Heart left ventricle (tissue), 16 donors: ENCODE measurements around the gene SLC25A1. TPM values are rescaled to one million over a fixed set of nuclear protein-coding genes. Genes with fewer than 3 reads are reported as not detected.

Experiments
- ATAC-seq, 4 donors: fragments of 200-7000 bp; cut with Tn5 transposase; one replicate each; pipeline ENCODE4 v1.9.1; 2020 to 2022; ENCODE audit warnings: moderate library complexity in 4 of 4, mild to moderate bottlenecking in 3 of 4, moderate number of reproducible peaks in 1 of 4
- DNase-seq, 5 donors: peaks; one replicate each; pipeline ENCODE4 v3.0.0-alpha.2; 2020
- H3K27ac ChIP-seq, 12 donors: fragments of 200-600 bp; sonication (generic) in 4 of 12; one replicate each; pipeline versions ENCODE4 v1.5.0 to v1.8.0; 2016 to 2022; ENCODE audit warnings: mild to moderate bottlenecking in 2 of 12
- H3K27me3 ChIP-seq, 9 donors: fragments of 200-600 bp; sonication (generic) in 2 of 9; one replicate each; pipeline versions ENCODE4 v1.5.1 to v1.8.0; 2016 to 2022; ENCODE audit warnings: mild to moderate bottlenecking in 3 of 9
- H3K36me3 ChIP-seq, 9 donors: fragments of 200-600 bp; sonication (generic) in 2 of 9; one replicate each; pipeline versions ENCODE4 v1.5.0 to v1.8.0; 2018 to 2022; ENCODE audit warnings: mild to moderate bottlenecking in 2 of 9
- H3K4me1 ChIP-seq, 12 donors: fragments of 200-600 bp; sonication (generic) in 4 of 12; one replicate each; pipeline versions ENCODE4 v1.5.0 to v1.8.0; 2016 to 2022; ENCODE audit warnings: mild to moderate bottlenecking in 3 of 12
- H3K4me3 ChIP-seq, 12 donors: fragments of 200-600 bp; sonication (generic) in 4 of 12; one replicate each; pipeline versions ENCODE4 v1.5.0 to v1.8.0; 2017 to 2022; ENCODE audit warnings: mild to moderate bottlenecking in 9 of 12, moderate library complexity in 4 of 12
- H3K9me3 ChIP-seq, 12 donors: fragments of 200-600 bp; sonication (generic) in 4 of 12; one replicate each; pipeline versions ENCODE4 v1.5.0 to v1.8.0; 2016 to 2022; ENCODE audit warnings: mild to moderate bottlenecking in 1 of 12
- POLR2A ChIP-seq, 2 donors: fragments of 450-650 bp; IDR thresholded peaks; one replicate each; pipeline ENCODE4 v1.6.1; 2017; ENCODE audit warnings: antibody characterized with exemption in 2 of 2, mild to moderate bottlenecking in 2 of 2, moderate library complexity in 2 of 2
- WGBS, 4 donors: extraction: QIAGEN DNeasy Blood & Tissue Kit in 2 of 4; methylation state at CpG; one replicate each; pipeline versions ENCODE4 v1.1.5 to v1.1.7; 2013 to 2018; 5-methylcytosine and 5-hydroxymethylcytosine counted together
- intact Hi-C, 10 donors: fragments of 100-400 bp; cut with DNase I; formaldehyde crosslinking; loops; one replicate each; pipeline versions ENCODE4 v1.11.1 to v1.14.2; 2022
- polyA plus RNA-seq, 2 donors: library from polyadenylated mRNA; stranded (reverse); fragments of 200-250 nt; gene quantifications; one replicate each; pipeline ENCODE4 v1.2.3, GENCODE V29; 2013
- total RNA-seq, 9 donors: library from RNA; depleted of rRNA in 2 of 9; stranded (reverse); fragments of >200 nt in 2 of 9; fragmentation: NEBNext Ultra II Directional in 3 of 9; extraction: Animal tissue kit (Norgen Biotek cat#: 25700) in 3 of 9; gene quantifications; one replicate each; pipeline versions ENCODE4 v1.1.0 to v1.2.4, GENCODE V29; 2016 to 2023
- TF ChIP-seq, protein P1 (sequence below), 12 donors: fragments of 200-600 bp; sonication (generic) in 4 of 12; IDR thresholded peaks; one replicate each; pipeline versions ENCODE4 v1.5.0 to v1.8.0; 2018 to 2022; ENCODE audit warnings: antibody characterized with exemption in 12 of 12, mild to moderate bottlenecking in 5 of 12
- donor health status: ischemic (EF 13 %, LVEDD 7.1; RV severe dilation, severe dysfunction).
- donor health status: healthy with polysubstance abuse.
- donor health status: DM: no; HTN: yes; CAD: no.
- donor health status: DM: no; HTN: no; CAD: no.
- donor health status: ischemic (EF 25% LVEDD 6.9; RV normal size, moderate dysfunction).
- donor health status: ischemic (EF 25% LVEDD 5.7; RV mildly dilated, moderate dysfunction).
- donor health status: healthy.
- donor health status: DM: yes; HTN: yes; CAD: no.
- donor health status: ischemic (EF 35%, LVEDD 5.7; RV mildly dilated, moderate dysfunction).
- donor health status: nonischemic (EF 11% LVEDD 7.7; RV severe dilation, severe dysfunction).
- donor health status: DM: yes; HTN: yes; CAD: no.
- donor health status: PGD.
- donor health status: ischemic (EF 29% LVEDD 5.4; RV normal size, mild dysfunction).
- donor health status: nonischemic (EF 23%, LVEDD 6.1; RV moderate dilation, normal function).

The SLC25A1 gene
- total and polyA plus RNA-seq, 11 donors, result 16.1 to 35.8 (median 28.4) TPM

DNA sequence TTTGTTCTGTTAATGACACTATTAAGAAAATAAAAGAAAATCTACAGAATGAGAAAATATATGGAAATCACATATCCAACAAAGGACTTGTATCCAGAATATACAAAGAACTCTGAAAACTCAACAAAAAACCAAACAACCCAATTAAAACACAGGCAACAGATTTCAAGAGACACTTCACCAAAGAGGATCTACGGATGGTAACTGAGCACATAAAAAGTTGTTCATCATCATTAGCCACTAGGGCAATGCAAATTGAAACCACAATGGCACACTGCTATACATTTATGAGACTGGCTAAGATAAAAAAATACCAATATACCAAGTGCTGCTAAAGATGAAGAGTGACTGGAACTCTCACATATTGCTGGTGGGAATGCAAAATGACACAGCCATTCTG is 34.5 kb upstream of the SLC25A1 start:
- intact Hi-C loops, result no loop called here
- peaks cover 0 to 50% (median 34%) of the 10 kb centered on the region in 9 donors for H3K36me3 ChIP-seq
- WGBS, 4 donors, result 85 to 96% (median 92%) methylated on average over 1 of the region's 1 CpG

DNA sequence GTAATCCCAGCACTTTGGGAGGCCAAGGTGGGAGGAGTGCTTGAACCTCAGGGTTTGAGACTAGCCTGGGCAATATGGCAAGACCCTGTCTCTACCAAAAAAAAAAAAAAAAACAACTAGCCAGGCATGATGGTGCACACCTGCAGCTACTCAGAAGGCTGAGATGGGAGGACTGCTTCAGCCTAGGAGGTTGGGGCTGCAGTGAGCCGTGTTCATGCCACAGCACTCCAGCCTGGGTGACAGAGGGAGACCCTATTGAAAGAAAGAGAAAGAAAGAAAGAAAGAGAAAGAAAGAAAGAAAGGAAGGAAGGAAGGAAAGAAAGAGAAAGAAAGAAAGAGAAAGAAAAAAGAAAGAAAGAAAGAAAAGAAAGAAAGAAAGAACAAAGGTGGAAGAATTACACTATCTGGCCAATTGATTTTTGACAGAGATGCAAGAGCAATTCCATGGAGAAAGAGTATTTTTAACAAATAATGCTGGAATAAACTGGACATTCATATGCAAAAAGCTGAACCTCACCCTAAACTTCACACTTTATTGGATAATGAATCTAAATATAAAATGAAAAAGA is 33.9 kb upstream of the SLC25A1 start:
- 90 to 100% (median 96%) methylated on average over 1 of the region's 1 CpG for WGBS, 4 donors
- Histone ChIP-seq H3K27ac (no peak overlapping the region), H3K4me3 (no peak overlapping the region), H3K36me3 (peaks cover 0 to 56% (median 40%) of the 10 kb centered on the region in 9 donors), H3K27me3 (no peaks in the 10 kb centered on the region), H3K4me1 (peaks cover 0 to 4% (median 0%) of the 10 kb centered on the region in 12 donors), H3K9me3 (no peaks in the 10 kb centered on the region)
- ATAC-seq (no peak), DNase-seq (no peak)
- intact Hi-C loops, result no loop called here
- no peak for TF ChIP-seq POLR2A (IDR thresholded peaks at IDR 0.05)
- TF ChIP-seq, protein P1, sequence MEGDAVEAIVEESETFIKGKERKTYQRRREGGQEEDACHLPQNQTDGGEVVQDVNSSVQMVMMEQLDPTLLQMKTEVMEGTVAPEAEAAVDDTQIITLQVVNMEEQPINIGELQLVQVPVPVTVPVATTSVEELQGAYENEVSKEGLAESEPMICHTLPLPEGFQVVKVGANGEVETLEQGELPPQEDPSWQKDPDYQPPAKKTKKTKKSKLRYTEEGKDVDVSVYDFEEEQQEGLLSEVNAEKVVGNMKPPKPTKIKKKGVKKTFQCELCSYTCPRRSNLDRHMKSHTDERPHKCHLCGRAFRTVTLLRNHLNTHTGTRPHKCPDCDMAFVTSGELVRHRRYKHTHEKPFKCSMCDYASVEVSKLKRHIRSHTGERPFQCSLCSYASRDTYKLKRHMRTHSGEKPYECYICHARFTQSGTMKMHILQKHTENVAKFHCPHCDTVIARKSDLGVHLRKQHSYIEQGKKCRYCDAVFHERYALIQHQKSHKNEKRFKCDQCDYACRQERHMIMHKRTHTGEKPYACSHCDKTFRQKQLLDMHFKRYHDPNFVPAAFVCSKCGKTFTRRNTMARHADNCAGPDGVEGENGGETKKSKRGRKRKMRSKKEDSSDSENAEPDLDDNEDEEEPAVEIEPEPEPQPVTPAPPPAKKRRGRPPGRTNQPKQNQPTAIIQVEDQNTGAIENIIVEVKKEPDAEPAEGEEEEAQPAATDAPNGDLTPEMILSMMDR (IDR thresholded peaks at IDR 0.05), result no peak

More for the DNA sequence above, 34.5 kb upstream of the SLC25A1 start:
- peaks cover 0 to 10% (median 3%) of the 10 kb centered on the region in 12 donors for H3K4me1 ChIP-seq
- ATAC-seq (no peak), DNase-seq (no peak)
- H3K27ac ChIP-seq, result no peak overlapping the region
- TF ChIP-seq, protein P1 (IDR thresholded peaks at IDR 0.05), result no peak
- TF ChIP-seq POLR2A (IDR thresholded peaks at IDR 0.05), result no peak
- H3K9me3 ChIP-seq, result no peaks in the 10 kb centered on the region
- H3K4me3 ChIP-seq, result no peak overlapping the region
- no peaks in the 10 kb centered on the region for H3K27me3 ChIP-seq

DNA sequence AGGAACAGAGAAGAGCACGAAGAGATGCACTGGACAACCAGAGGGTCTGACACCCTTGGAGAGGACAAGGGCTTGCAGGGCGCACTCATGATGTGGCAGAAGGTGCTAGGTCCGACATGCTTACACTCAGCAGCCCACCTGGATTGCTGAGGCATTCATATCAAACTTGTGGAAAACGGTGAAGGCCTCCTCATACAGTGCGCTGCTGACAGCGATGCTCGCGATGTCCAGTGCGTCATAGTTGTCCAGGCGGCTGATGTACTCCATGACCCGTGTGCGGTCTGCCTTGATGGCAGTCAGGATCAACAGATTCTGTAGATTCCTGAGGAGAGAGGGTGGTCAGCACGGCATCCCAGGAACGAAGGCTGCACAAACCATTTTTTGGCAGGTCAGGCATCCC is 31.7 kb upstream of the SLC25A1 start:
- no peak for ATAC-seq
- no peaks in the 10 kb centered on the region for H3K9me3 ChIP-seq
- H3K27ac ChIP-seq, result no peak overlapping the region
- 94 to 97% (median 97%) methylated on average over 14 of the region's 14 CpGs for WGBS, 4 donors
- H3K36me3 ChIP-seq, result peaks cover 0 to 49% (median 34%) of the 10 kb centered on the region in 9 donors
- H3K4me1 ChIP-seq, result no peaks in the 10 kb centered on the region
- no peak overlapping the region for H3K4me3 ChIP-seq
- TF ChIP-seq POLR2A (IDR thresholded peaks at IDR 0.05), result no peak
- TF ChIP-seq, protein P1 (IDR thresholded peaks at IDR 0.05), result no peak
- DNase-seq, result no peak
- intact Hi-C loops, result no loop called here
- H3K27me3 ChIP-seq, result no peaks in the 10 kb centered on the region

DNA sequence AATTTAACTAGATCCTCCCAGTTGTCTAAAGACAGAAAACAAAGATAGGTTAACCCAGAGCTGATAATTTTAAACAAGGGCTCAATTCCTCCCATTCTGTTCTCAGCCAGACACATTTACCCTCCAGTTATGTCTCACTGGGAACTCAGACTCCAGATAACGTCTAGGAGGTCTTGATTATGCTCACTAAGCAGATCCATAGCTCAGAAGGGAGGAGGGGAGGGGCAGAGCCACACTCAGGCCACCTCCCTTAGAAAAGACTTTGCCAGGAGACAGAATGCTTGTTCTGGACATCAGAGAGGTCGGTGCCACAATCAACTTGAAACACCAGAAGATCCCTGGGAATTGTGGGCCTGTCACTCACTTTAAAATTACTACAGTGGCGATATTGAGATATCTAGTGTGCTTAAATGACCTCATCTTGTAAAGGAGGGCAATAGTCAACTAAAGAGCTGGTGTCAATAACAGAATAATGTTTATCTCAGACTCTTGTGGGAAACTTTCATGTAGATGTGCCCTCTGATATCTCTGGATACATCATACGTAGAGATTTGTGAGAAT is 29.8 kb upstream of the SLC25A1 start:
- H3K9me3 ChIP-seq, result no peaks in the 10 kb centered on the region
- H3K27ac ChIP-seq, result no peak overlapping the region
- 54 to 75% (median 72%) methylated on average over 4 of the region's 4 CpGs for WGBS, 4 donors
- TF ChIP-seq, protein P1 (IDR thresholded peaks at IDR 0.05), result no peak
- no peak for TF ChIP-seq POLR2A (IDR thresholded peaks at IDR 0.05)
- H3K4me1 ChIP-seq, result no peaks in the 10 kb centered on the region
- peaks cover 0 to 41% (median 30%) of the 10 kb centered on the region in 9 donors for H3K36me3 ChIP-seq
- intact Hi-C loops, result no loop called here
- DNase-seq, result no peak
- no peak overlapping the region for H3K4me3 ChIP-seq
- H3K27me3 ChIP-seq, result no peaks in the 10 kb centered on the region
- no peak for ATAC-seq
